OCI-LY3 (cell line): ENCODE measurements around the gene THAP12.

Experiments used
- CTCF ChIP-seq: fragments of 200-600, 300-600 bp; sonication (generic); IDR thresholded peaks from 2 replicates; pipeline ENCODE4 v1.5.1; 2014; ENCODE audit warnings: antibody characterized with exemption, low read length, low read depth
- EZH2phosphoT487 ChIP-seq: fragments of 200-600 bp; shearing (Covaris generic); IDR thresholded peaks from 2 replicates; pipeline ENCODE4 v1.6.1; 2018; ENCODE audit warnings: antibody characterized with exemption, mixed run types, low read depth

GRCh38 chr11:76322540-76322939, 58.4 kb downstream of the THAP12 start:
- no peak for TF ChIP-seq CTCF
- TF ChIP-seq EZH2phosphoT487, result no peak
